Uterus (tissue), 2 donors: ENCODE measurements around the gene HLF.

Source experiments
- POLR2A ChIP-seq, 2 donors: fragments of 450-650 bp; IDR thresholded peaks; one replicate each; pipeline ENCODE4 v1.6.1; 2016; ENCODE audit warnings: antibody characterized with exemption in 2 of 2, mild to moderate bottlenecking in 1 of 2, moderate library complexity in 1 of 2
- TF ChIP-seq, protein P1 (sequence below), 4 experiments: fragments of 200-600 bp in 2 of 4; fragments of 450-650 bp in 2 of 4; sonication (generic) in 2 of 4; IDR thresholded peaks; one replicate each; pipeline ENCODE4 v1.5.1; 2016 to 2019; ENCODE audit warnings: antibody characterized with exemption in 4 of 4, mild to moderate bottlenecking in 2 of 4, moderate library complexity in 1 of 4

DNA sequence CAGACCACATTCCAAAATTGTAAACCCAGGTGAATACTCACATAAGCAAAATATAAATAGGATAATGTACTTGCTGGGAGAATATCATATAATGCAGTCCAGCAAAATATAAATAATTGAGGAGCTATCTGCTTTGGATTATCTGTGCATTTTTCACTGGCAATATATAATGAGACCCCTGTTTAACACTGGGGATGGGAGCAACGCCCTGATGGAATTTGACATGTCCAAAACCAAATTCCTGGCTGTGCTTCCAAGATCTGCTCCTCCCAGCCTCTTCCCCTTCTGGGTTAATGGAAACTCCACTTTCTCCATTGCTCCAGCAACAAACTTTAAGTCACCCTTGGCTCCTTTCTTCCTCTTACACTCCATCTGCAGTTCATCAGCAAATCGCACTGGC, 35.5 kb upstream of the HLF start:
- TF ChIP-seq, protein P1, sequence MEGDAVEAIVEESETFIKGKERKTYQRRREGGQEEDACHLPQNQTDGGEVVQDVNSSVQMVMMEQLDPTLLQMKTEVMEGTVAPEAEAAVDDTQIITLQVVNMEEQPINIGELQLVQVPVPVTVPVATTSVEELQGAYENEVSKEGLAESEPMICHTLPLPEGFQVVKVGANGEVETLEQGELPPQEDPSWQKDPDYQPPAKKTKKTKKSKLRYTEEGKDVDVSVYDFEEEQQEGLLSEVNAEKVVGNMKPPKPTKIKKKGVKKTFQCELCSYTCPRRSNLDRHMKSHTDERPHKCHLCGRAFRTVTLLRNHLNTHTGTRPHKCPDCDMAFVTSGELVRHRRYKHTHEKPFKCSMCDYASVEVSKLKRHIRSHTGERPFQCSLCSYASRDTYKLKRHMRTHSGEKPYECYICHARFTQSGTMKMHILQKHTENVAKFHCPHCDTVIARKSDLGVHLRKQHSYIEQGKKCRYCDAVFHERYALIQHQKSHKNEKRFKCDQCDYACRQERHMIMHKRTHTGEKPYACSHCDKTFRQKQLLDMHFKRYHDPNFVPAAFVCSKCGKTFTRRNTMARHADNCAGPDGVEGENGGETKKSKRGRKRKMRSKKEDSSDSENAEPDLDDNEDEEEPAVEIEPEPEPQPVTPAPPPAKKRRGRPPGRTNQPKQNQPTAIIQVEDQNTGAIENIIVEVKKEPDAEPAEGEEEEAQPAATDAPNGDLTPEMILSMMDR (IDR thresholded peaks at IDR 0.05): no peak
- TF ChIP-seq POLR2A (IDR thresholded peaks at IDR 0.05): no peak
